CD14-positive monocyte (primary cell): ENCODE data around the gene PRR30. TPM values are rescaled to one million over a fixed set of nuclear protein-coding genes. Genes with fewer than 3 reads are reported as not detected.

Experiments used
- DNase-seq, 3 donors: peaks; one replicate each; pipeline ENCODE4 v3.0.0-alpha.2; 2011 to 2022
- H2AFZ ChIP-seq: 2 replicates; pipeline ENCODE4 v1.6.0; 2012; ENCODE audit warnings: mild to moderate bottlenecking, low read depth, low read length, inconsistent platforms; ENCODE audit not compliant: insufficient read depth, poor library complexity, severe bottlenecking
- H3K27ac ChIP-seq, 2 donors: 1 replicate in 1 of 2; 2 replicates in 1 of 2; pipeline ENCODE4 v1.5.1; 2012 to 2013; ENCODE audit warnings: low read length in 2 of 2, control low read depth in 1 of 2, inconsistent platforms in 1 of 2, low read depth in 1 of 2, mild to moderate bottlenecking in 1 of 2
- H3K27me3 ChIP-seq, 2 donors: one replicate each; pipeline versions ENCODE4 v1.6.0 to v1.6.1; 2011 to 2013; ENCODE audit warnings: low read length in 2 of 2; ENCODE audit not compliant: control insufficient read depth in 2 of 2, insufficient read depth in 2 of 2
- H3K36me3 ChIP-seq, 2 donors: replicated peaks in 1 of 2; 1 replicate in 1 of 2; 2 replicates in 1 of 2; pipeline versions ENCODE4 v1.5.1 to v1.6.1; 2012 to 2013; ENCODE audit warnings: low read length in 2 of 2, control low read depth in 1 of 2, inconsistent platforms in 1 of 2, mild to moderate bottlenecking in 1 of 2; ENCODE audit not compliant: insufficient read depth in 2 of 2, control insufficient read depth in 1 of 2
- H3K4me1 ChIP-seq, 2 donors: 1 replicate in 1 of 2; 2 replicates in 1 of 2; pipeline versions ENCODE4 v1.5.1 to v1.6.1; 2012 to 2013; ENCODE audit warnings: low read length in 2 of 2, control low read depth in 1 of 2, inconsistent platforms in 1 of 2, mild to moderate bottlenecking in 1 of 2, moderate library complexity in 1 of 2; ENCODE audit not compliant: insufficient read depth in 2 of 2, control insufficient read depth in 1 of 2
- H3K4me2 ChIP-seq: replicated peaks from 2 replicates; pipeline ENCODE3; 2012; ENCODE audit warnings: low read length, moderate library complexity, mild to moderate bottlenecking; ENCODE audit not compliant: poor library complexity, severe bottlenecking; ENCODE audit errors: extremely low read depth
- H3K4me3 ChIP-seq, 3 experiments: fragments of 200-600 bp in 1 of 3; sonication (generic) in 1 of 3; replicated peaks in 1 of 3; 1 replicate in 2 of 3; 2 replicates in 1 of 3; pipeline ENCODE4 v1.5.1; 2011 to 2013; ENCODE audit warnings: low read length in 3 of 3, mild to moderate bottlenecking in 3 of 3, control low read depth in 2 of 3, low read depth in 2 of 3, inconsistent platforms in 1 of 3, moderate library complexity in 1 of 3
- H3K79me2 ChIP-seq: 2 replicates; pipeline ENCODE4 v1.6.0; 2012; ENCODE audit warnings: mild to moderate bottlenecking, control low read depth, inconsistent platforms, low read length, moderate library complexity; ENCODE audit not compliant: insufficient read depth
- H3K9ac ChIP-seq: 2 replicates; pipeline ENCODE4 v1.6.0; 2017; ENCODE audit warnings: low read length, mild to moderate bottlenecking; ENCODE audit not compliant: insufficient read depth, poor library complexity, severe bottlenecking
- H3K9me3 ChIP-seq, 2 donors: replicated peaks in 1 of 2; 1 replicate in 1 of 2; 2 replicates in 1 of 2; pipeline versions ENCODE4 v1.5.1 to v1.6.1; 2012 to 2013; ENCODE audit warnings: low read length in 2 of 2, control low read depth in 1 of 2; ENCODE audit not compliant: control insufficient read depth in 1 of 2, insufficient read depth in 1 of 2
- H4K20me1 ChIP-seq: 2 replicates; pipeline ENCODE4 v1.6.0; 2012; ENCODE audit warnings: mild to moderate bottlenecking, low read length, control low read depth, moderate library complexity; ENCODE audit not compliant: insufficient read depth
- H3K27ac Mint-ChIP-seq, 7 donors: one replicate each; pipeline ENCODE4 v1.8.0; 2020; ENCODE audit warnings: mild to moderate bottlenecking in 7 of 7, mixed read lengths in 7 of 7, moderate library complexity in 6 of 7, inconsistent platforms in 2 of 7
- H3K27me3 Mint-ChIP-seq, 3 donors: one replicate each; pipeline ENCODE4 v1.8.0; 2021 to 2022; ENCODE audit warnings: low read depth in 3 of 3, mild to moderate bottlenecking in 3 of 3, mixed read lengths in 3 of 3, moderate library complexity in 3 of 3, inconsistent platforms in 1 of 3
- H3K36me3 Mint-ChIP-seq, 2 donors: one replicate each; pipeline ENCODE4 v1.8.0; 2020; ENCODE audit warnings: mixed read lengths in 2 of 2, inconsistent platforms in 1 of 2, mild to moderate bottlenecking in 1 of 2
- H3K4me1 Mint-ChIP-seq: one replicate; pipeline ENCODE4 v1.8.0; 2020; ENCODE audit warnings: mild to moderate bottlenecking, mixed read lengths
- H3K4me3 Mint-ChIP-seq, 2 donors: one replicate each; pipeline ENCODE4 v1.8.0; 2020; ENCODE audit warnings: mild to moderate bottlenecking in 2 of 2, mixed read lengths in 2 of 2, moderate library complexity in 1 of 2
- H3K9me3 Mint-ChIP-seq, 7 donors: one replicate each; pipeline ENCODE4 v1.8.0; 2020 to 2022; ENCODE audit warnings: mixed read lengths in 7 of 7, mild to moderate bottlenecking in 6 of 7, moderate library complexity in 6 of 7, inconsistent platforms in 2 of 7
- WGBS: methylation state at CpG from one replicate; pipeline ENCODE4 v1.1.5; 2013; ENCODE audit warnings: missing lambda C conversion rate; ENCODE audit not compliant: insufficient coverage; 5-methylcytosine and 5-hydroxymethylcytosine counted together
- intact Hi-C, 2 donors: fragments of 100-400 bp; cut with micrococcal nuclease; formaldehyde crosslinking; loops; one replicate each; pipeline versions ENCODE4 v1.15.0 to v1.15.1; 2023
- polyA plus RNA-seq, 3 donors: library from polyadenylated mRNA; depleted of rRNA in 1 of 3; unstranded in 2 of 3; stranded (reverse) in 1 of 3; fragments of 300-500 nt in 2 of 3; fragments of >200 nt in 1 of 3; fragmentation: Illumina TruSeq in 2 of 3; gene quantifications; 1 replicate in 2 of 3; 2 replicates in 1 of 3; pipeline ENCODE4 v1.2.3, GENCODE V29; 2012 to 2021
- TF ChIP-seq, protein P1 (sequence below): fragments of 200-600 bp; IDR thresholded peaks from one replicate; pipeline ENCODE4 v1.8.0; 2022; ENCODE audit warnings: antibody characterized with exemption, mild to moderate bottlenecking

Gene PRR30
- polyA plus RNA-seq, 3 donors: not detected

DNA sequence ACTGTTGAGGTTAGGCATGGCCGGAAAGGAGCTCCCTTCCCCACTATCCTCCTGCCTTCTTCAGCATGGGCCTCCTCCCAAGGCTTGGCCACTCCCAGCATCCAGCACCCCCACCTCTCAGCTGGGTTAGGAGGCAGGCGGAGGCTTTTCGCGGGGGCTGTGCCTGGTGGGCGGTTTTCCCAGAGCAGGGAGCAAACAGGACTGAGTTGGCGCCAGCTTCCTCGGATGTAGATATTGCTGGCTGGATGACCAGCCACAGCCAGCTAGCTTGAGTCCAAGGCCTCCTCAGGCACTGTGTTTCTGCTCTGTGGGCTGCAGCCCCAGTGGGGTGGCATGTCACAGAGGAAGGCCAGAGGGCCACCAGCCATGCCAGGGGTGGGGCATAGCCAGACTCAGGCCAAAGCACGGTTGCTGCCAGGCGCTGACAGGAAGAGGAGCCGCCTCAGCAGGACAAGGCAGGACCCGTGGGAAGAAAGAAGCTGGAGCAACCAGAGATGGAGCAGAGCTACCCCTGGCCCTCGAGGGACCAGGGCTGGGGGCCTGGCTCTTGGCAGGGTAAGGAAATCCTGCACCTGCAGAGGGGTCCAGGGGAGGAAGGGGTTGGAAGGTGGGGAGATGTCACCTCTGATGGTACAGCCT, 9.7 kb upstream of the PRR30 start, which contains the start of gene TCF23:
TCF23 (plus strand) TSS at position 204 of the 639 bp plus-strand sequence; CDS start at position 334, 130 bp downstream.
- TF ChIP-seq, protein P1, sequence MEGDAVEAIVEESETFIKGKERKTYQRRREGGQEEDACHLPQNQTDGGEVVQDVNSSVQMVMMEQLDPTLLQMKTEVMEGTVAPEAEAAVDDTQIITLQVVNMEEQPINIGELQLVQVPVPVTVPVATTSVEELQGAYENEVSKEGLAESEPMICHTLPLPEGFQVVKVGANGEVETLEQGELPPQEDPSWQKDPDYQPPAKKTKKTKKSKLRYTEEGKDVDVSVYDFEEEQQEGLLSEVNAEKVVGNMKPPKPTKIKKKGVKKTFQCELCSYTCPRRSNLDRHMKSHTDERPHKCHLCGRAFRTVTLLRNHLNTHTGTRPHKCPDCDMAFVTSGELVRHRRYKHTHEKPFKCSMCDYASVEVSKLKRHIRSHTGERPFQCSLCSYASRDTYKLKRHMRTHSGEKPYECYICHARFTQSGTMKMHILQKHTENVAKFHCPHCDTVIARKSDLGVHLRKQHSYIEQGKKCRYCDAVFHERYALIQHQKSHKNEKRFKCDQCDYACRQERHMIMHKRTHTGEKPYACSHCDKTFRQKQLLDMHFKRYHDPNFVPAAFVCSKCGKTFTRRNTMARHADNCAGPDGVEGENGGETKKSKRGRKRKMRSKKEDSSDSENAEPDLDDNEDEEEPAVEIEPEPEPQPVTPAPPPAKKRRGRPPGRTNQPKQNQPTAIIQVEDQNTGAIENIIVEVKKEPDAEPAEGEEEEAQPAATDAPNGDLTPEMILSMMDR: no peak
- no peaks in the 10 kb centered on the region for H3K4me1 ChIP-seq
- no peak within 1 kb of the TSS for H3K4me3 Mint-ChIP-seq
- H3K4me3 ChIP-seq: no peak within 1 kb of the TSS
- WGBS: 88% methylated on average over 8 of the region's 12 CpGs
- H3K27ac ChIP-seq: no peak within 1 kb of the TSS
- no peaks in the 10 kb centered on the region for H3K27me3 ChIP-seq
- no peak within 1 kb of the TSS for H3K9ac ChIP-seq
- H3K9me3 Mint-ChIP-seq: peaks cover 0 to 2% (median 0%) of the 10 kb centered on the region in 7 donors
- no peak within 1 kb of the TSS for H3K27ac Mint-ChIP-seq
- DNase-seq: no peak
- intact Hi-C loops: no loop called here
- H3K27me3 Mint-ChIP-seq: peaks cover 0 to 15% (median 8%) of the 10 kb centered on the region in 3 donors
- no peaks in the 10 kb centered on the region for H3K79me2 ChIP-seq
- no peak within 1 kb of the TSS for H3K4me2 ChIP-seq
- H3K36me3 Mint-ChIP-seq: no peaks in the 10 kb centered on the region
- H2AFZ ChIP-seq: no peak within 1 kb of the TSS
- H3K9me3 ChIP-seq: no peaks in the 10 kb centered on the region
- no peaks in the 10 kb centered on the region for H4K20me1 ChIP-seq
- no peaks in the 10 kb centered on the region for H3K4me1 Mint-ChIP-seq
- no peaks in the 10 kb centered on the region for H3K36me3 ChIP-seq

DNA sequence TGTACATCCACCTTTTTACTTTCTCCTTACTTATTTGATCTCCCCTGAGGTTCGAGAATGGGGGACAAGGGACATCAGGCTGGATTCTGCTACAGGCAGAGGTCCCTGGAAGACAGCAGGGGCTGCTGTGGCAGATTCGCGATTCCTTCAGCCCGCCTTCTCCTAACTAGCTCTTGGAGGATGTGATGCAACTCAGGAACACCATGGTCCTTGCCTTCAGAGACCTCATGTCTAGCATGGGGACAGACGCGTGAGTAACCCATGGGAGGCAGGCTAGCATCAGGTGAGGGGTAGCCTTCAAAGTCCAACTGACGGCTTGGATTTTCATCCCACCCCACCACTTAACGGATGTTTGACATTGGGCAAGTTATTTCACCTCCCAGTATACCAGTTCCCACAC, 8.7 kb upstream of the PRR30 start:
- no peaks in the 10 kb centered on the region for H3K36me3 Mint-ChIP-seq
- no peaks in the 10 kb centered on the region for H3K9me3 ChIP-seq
- H3K27me3 ChIP-seq: peaks cover 0 to 4% of the 10 kb centered on the region in 2 donors
- H3K9ac ChIP-seq: no peak overlapping the region
- H3K4me2 ChIP-seq: no peak overlapping the region
- no peaks in the 10 kb centered on the region for H3K4me1 Mint-ChIP-seq
- TF ChIP-seq, protein P1: no peak
- no peak overlapping the region for H3K4me3 Mint-ChIP-seq
- no peak for DNase-seq
- H3K27me3 Mint-ChIP-seq: peaks cover 0 to 17% (median 16%) of the 10 kb centered on the region in 3 donors
- no peaks in the 10 kb centered on the region for H3K36me3 ChIP-seq
- no peak overlapping the region for H3K4me3 ChIP-seq
- no peak overlapping the region for H3K27ac Mint-ChIP-seq
- H3K4me1 ChIP-seq: no peaks in the 10 kb centered on the region
- no peaks in the 10 kb centered on the region for H4K20me1 ChIP-seq
- peaks cover 0 to 2% (median 0%) of the 10 kb centered on the region in 7 donors for H3K9me3 Mint-ChIP-seq
- no peak overlapping the region for H3K27ac ChIP-seq
- 92% methylated on average over 5 of the region's 8 CpGs for WGBS
- H3K79me2 ChIP-seq: no peaks in the 10 kb centered on the region
- intact Hi-C loops: no loop called here
- no peak overlapping the region for H2AFZ ChIP-seq
